H9 (cell line): ENCODE results near the gene CEMIP2. TPM values are rescaled to one million over a fixed set of nuclear protein-coding genes. Genes with fewer than 3 reads are reported as not detected.

ENCODE experiments used
- DNase-seq: peaks from one replicate; pipeline ENCODE4 v3.0.0-alpha.2; 2017
- H2AFZ ChIP-seq: one replicate; pipeline ENCODE4 v1.6.1; 2013; ENCODE audit warnings: mild to moderate bottlenecking, low read length, control low read depth, moderate library complexity
- H2AK5ac ChIP-seq: 2 replicates; pipeline ENCODE4 v1.6.1; 2013; ENCODE audit warnings: low read length, control low read depth, mixed read lengths; ENCODE audit not compliant: insufficient read length
- H2BK120ac ChIP-seq: one replicate; pipeline ENCODE4 v1.6.1; 2013; ENCODE audit warnings: low read depth, mild to moderate bottlenecking, low read length, control low read depth, inconsistent platforms; ENCODE audit not compliant: poor library complexity, severe bottlenecking
- H2BK12ac ChIP-seq: 2 replicates; pipeline ENCODE4 v1.6.1; 2013; ENCODE audit warnings: low read length, control low read depth, mixed read lengths, low read depth; ENCODE audit not compliant: insufficient read length
- H2BK15ac ChIP-seq: 2 replicates; pipeline ENCODE4 v1.6.1; 2013; ENCODE audit warnings: low read depth, low read length, control low read depth
- H2BK20ac ChIP-seq: one replicate; pipeline ENCODE4 v1.6.1; 2013; ENCODE audit warnings: low read depth, mild to moderate bottlenecking, low read length, control low read depth, inconsistent platforms; ENCODE audit not compliant: poor library complexity, severe bottlenecking
- H2BK5ac ChIP-seq: 2 replicates; pipeline ENCODE4 v1.6.1; 2013; ENCODE audit warnings: low read length, control low read depth, mixed read lengths; ENCODE audit not compliant: insufficient read length
- H3K14ac ChIP-seq: 2 replicates; pipeline ENCODE4 v1.6.1; 2013; ENCODE audit warnings: low read length, control low read depth; ENCODE audit not compliant: insufficient read depth
- H3K18ac ChIP-seq: 2 replicates; pipeline ENCODE4 v1.6.1; 2013; ENCODE audit warnings: low read depth, mild to moderate bottlenecking, mixed read lengths, low read length, control low read depth; ENCODE audit not compliant: insufficient read length
- H3K23ac ChIP-seq: 2 replicates; pipeline ENCODE4 v1.6.1; 2013; ENCODE audit warnings: low read length, control low read depth, mixed read lengths, low read depth; ENCODE audit not compliant: insufficient read length
- H3K23me2 ChIP-seq: 2 replicates; pipeline ENCODE4 v1.6.1; 2013; ENCODE audit warnings: low read depth, mild to moderate bottlenecking, mixed read lengths, low read length, control low read depth; ENCODE audit not compliant: insufficient read length, poor library complexity, severe bottlenecking
- H3K27ac ChIP-seq: 2 replicates; pipeline ENCODE4 v1.5.1; 2013; ENCODE audit warnings: low read length, control low read depth, mixed read lengths, low read depth; ENCODE audit not compliant: insufficient read length
- H3K27me3 ChIP-seq: 2 replicates; pipeline ENCODE4 v1.6.1; 2013; ENCODE audit warnings: low read length, control low read depth, inconsistent platforms; ENCODE audit not compliant: insufficient read depth
- H3K4ac ChIP-seq: 2 replicates; pipeline ENCODE4 v1.6.1; 2013; ENCODE audit warnings: low read depth, mild to moderate bottlenecking, control low read depth, inconsistent platforms, low read length, moderate library complexity
- H3K4me1 ChIP-seq: 2 replicates; pipeline ENCODE4 v1.6.1; 2013; ENCODE audit warnings: low read length, control low read depth, inconsistent platforms; ENCODE audit not compliant: insufficient read depth
- H3K4me2 ChIP-seq: 2 replicates; pipeline ENCODE4 v1.6.1; 2013; ENCODE audit warnings: low read length, control low read depth, mixed read lengths; ENCODE audit not compliant: insufficient read length, insufficient read depth
- H3K56ac ChIP-seq: 2 replicates; pipeline ENCODE4 v1.6.1; 2013; ENCODE audit warnings: low read depth, mild to moderate bottlenecking, mixed read lengths, low read length, control low read depth; ENCODE audit not compliant: insufficient read length
- H3K79me1 ChIP-seq: 2 replicates; pipeline ENCODE4 v1.6.1; 2013; ENCODE audit warnings: low read depth, mild to moderate bottlenecking, moderate library complexity, low read length, control low read depth, inconsistent platforms; ENCODE audit not compliant: insufficient read depth, poor library complexity, severe bottlenecking
- H3K79me2 ChIP-seq: 2 replicates; pipeline ENCODE4 v1.6.1; 2013; ENCODE audit warnings: low read length, control low read depth, inconsistent platforms; ENCODE audit not compliant: insufficient read depth
- H3K9ac ChIP-seq: 2 replicates; pipeline ENCODE4 v1.6.1; 2013; ENCODE audit warnings: low read length, control low read depth, mixed read lengths; ENCODE audit not compliant: insufficient read length; ENCODE audit errors: extremely low read depth
- H3K9me3 ChIP-seq: one replicate; pipeline ENCODE4 v1.6.1; 2013; ENCODE audit warnings: low read depth, low read length, inconsistent platforms; ENCODE audit not compliant: control insufficient read depth
- H3T11ph ChIP-seq: one replicate; pipeline ENCODE4 v1.6.1; 2013; ENCODE audit warnings: mild to moderate bottlenecking, low read length, control low read depth, inconsistent platforms
- H4K20me1 ChIP-seq: one replicate; pipeline ENCODE4 v1.6.1; 2013; ENCODE audit not compliant: control insufficient read depth, insufficient read length, insufficient read depth
- H4K5ac ChIP-seq: 2 replicates; pipeline ENCODE4 v1.6.1; 2013; ENCODE audit warnings: low read depth, mild to moderate bottlenecking, mixed read lengths, low read length, control low read depth; ENCODE audit not compliant: insufficient read length
- H4K8ac ChIP-seq: replicated peaks from 2 replicates; pipeline ENCODE4 v1.6.1; 2013; ENCODE audit warnings: low read length, control low read depth, mixed read lengths, low read depth; ENCODE audit not compliant: insufficient read length
- H4K91ac ChIP-seq: 2 replicates; pipeline ENCODE4 v1.6.1; 2013; ENCODE audit warnings: low read depth, mild to moderate bottlenecking, moderate library complexity, mixed read lengths, low read length, control low read depth; ENCODE audit not compliant: insufficient read length
- H3K27ac Mint-ChIP-seq, 3 experiments: 2 replicates in 2 of 3; 3 replicates in 1 of 3; pipeline ENCODE4 v1.8.0; 2020 to 2021; ENCODE audit warnings: mixed read lengths in 3 of 3, mild to moderate bottlenecking in 1 of 3, moderate library complexity in 1 of 3
- H3K27me3 Mint-ChIP-seq: 2 replicates; pipeline ENCODE4 v1.8.0; 2021; ENCODE audit warnings: low read depth, mild to moderate bottlenecking, moderate library complexity, mixed read lengths
- H3K36me3 Mint-ChIP-seq, 3 experiments: 2 replicates in 2 of 3; 3 replicates in 1 of 3; pipeline ENCODE4 v1.8.0; 2020 to 2021; ENCODE audit warnings: low read depth in 3 of 3, mixed read lengths in 3 of 3; ENCODE audit not compliant: insufficient read depth in 1 of 3
- H3K4me1 Mint-ChIP-seq, 2 experiments: 2 replicates each; pipeline ENCODE4 v1.8.0; 2020; ENCODE audit warnings: mixed read lengths in 2 of 2
- H3K4me3 Mint-ChIP-seq, 2 experiments: 2 replicates in 1 of 2; 3 replicates in 1 of 2; pipeline ENCODE4 v1.8.0; 2020 to 2021; ENCODE audit warnings: mild to moderate bottlenecking in 2 of 2, mixed read lengths in 2 of 2, moderate library complexity in 1 of 2
- H3K9me3 Mint-ChIP-seq, 2 experiments: 2 replicates in 1 of 2; 3 replicates in 1 of 2; pipeline ENCODE4 v1.8.0; 2020; ENCODE audit warnings: mild to moderate bottlenecking in 2 of 2, mixed read lengths in 2 of 2, moderate library complexity in 1 of 2
- WGBS: extraction: QIAGEN DNeasy Blood & Tissue Kit; methylation state at CpG from one replicate; pipeline ENCODE4 v1.1.7; 2013; ENCODE audit warnings: missing lambda C conversion rate, low lambda C conversion rate, mixed read lengths; ENCODE audit not compliant: insufficient read length; ENCODE audit errors: extremely low coverage; 5-methylcytosine and 5-hydroxymethylcytosine counted together
- total RNA-seq: library from RNA; stranded (reverse); gene quantifications from 2 replicates; pipeline ENCODE4 v1.2.1, GENCODE V29; 2021
- TF ChIP-seq, protein P1 (sequence below): fragments of 200-600 bp; sonication (generic); conservative IDR thresholded peaks from 3 replicates; pipeline ENCODE4 v1.8.0; 2021; ENCODE audit warnings: antibody characterized with exemption, mild to moderate bottlenecking

CEMIP2 gene
- total RNA-seq, 1 experiment from 2014 or later = 77.2 TPM

DNA sequence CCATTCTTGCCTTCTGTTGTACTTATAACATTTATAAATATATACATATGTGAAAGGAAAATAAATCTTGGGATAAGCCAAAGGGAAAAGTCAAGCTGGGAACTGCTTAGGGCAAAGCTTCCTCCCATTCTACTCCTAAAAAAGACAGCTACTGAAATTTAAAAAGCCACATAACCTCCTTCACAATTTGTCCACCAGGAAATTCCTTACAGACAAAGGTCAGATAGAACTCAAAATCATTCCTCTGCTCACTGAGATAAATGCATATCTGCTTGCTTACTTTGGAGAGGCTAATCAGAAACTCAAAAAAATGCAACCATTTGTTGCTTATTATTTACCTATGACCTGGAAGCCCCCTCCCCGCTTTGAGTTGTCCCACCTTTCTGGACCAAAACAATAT, 112.5 kb downstream of the CEMIP2 start:
- Histone ChIP-seq H4K91ac (no peak overlapping the region), H4K20me1 (no peaks in the 10 kb centered on the region), H3K18ac (no peak overlapping the region), H3K23me2 (no peaks in the 10 kb centered on the region), H2BK12ac (no peak overlapping the region), H3K9ac (no peak overlapping the region), H3K79me2 (no peaks in the 10 kb centered on the region), H3K79me1 (no peaks in the 10 kb centered on the region), H2BK20ac (no peak overlapping the region), H2BK120ac (no peak overlapping the region), H3K4me2 (no peak overlapping the region), H2BK5ac (no peak overlapping the region), H3K14ac (no peak overlapping the region), H3T11ph (no peak overlapping the region), H4K8ac (no peak overlapping the region), H3K23ac (no peak overlapping the region), H2BK15ac (no peak overlapping the region), H3K27ac (no peak overlapping the region), H4K5ac (no peak overlapping the region), H3K9me3 (no peaks in the 10 kb centered on the region), H2AFZ (no peak overlapping the region), H3K4me1 (no peaks in the 10 kb centered on the region), H2AK5ac (no peak overlapping the region), H3K56ac (no peak overlapping the region), H3K27me3 (no peaks in the 10 kb centered on the region), H3K4ac (no peak overlapping the region)
- H3K27ac Mint-ChIP-seq = no peak overlapping the region
- WGBS = no CpG with 5 or more reads among the region's 1 CpG
- H3K9me3 Mint-ChIP-seq = no peaks in the 10 kb centered on the region
- H3K4me1 Mint-ChIP-seq = peaks cover 0 to 6% of the 10 kb centered on the region in 2 experiments; a peak in 1 of 4 replicates
- DNase-seq = no peak
- H3K4me3 Mint-ChIP-seq = no peak overlapping the region
- H3K36me3 Mint-ChIP-seq = no peaks in the 10 kb centered on the region
- H3K27me3 Mint-ChIP-seq = no peaks in the 10 kb centered on the region
- TF ChIP-seq, protein P1, sequence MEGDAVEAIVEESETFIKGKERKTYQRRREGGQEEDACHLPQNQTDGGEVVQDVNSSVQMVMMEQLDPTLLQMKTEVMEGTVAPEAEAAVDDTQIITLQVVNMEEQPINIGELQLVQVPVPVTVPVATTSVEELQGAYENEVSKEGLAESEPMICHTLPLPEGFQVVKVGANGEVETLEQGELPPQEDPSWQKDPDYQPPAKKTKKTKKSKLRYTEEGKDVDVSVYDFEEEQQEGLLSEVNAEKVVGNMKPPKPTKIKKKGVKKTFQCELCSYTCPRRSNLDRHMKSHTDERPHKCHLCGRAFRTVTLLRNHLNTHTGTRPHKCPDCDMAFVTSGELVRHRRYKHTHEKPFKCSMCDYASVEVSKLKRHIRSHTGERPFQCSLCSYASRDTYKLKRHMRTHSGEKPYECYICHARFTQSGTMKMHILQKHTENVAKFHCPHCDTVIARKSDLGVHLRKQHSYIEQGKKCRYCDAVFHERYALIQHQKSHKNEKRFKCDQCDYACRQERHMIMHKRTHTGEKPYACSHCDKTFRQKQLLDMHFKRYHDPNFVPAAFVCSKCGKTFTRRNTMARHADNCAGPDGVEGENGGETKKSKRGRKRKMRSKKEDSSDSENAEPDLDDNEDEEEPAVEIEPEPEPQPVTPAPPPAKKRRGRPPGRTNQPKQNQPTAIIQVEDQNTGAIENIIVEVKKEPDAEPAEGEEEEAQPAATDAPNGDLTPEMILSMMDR = no peak
